Stromal cell of bone marrow (primary cell): ENCODE data around the gene PPP2R2B.

Experiments
- DNase-seq: peaks from one replicate; pipeline ENCODE4 v3.0.0-alpha.2; 2012; ENCODE audit warnings: low read depth

Gene PPP2R2B

GRCh38 chr5:146888351-146888978, 9.9 kb upstream of the PPP2R2B start:
- DNase-seq = no peak

- DNase-seq = no peak
These were observed 5.6 kb upstream of the PPP2R2B start for GRCh38 chr5:146884066-146884626.

- DNase-seq = no peak
These were observed 5.0 kb upstream of the PPP2R2B start for GRCh38 chr5:146883511-146883910.

GRCh38 chr5:146880966-146881365, 2.4 kb upstream of the PPP2R2B start:
- DNase-seq = no peak

- no peak for DNase-seq
These were observed 628 bp downstream of the PPP2R2B start for GRCh38 chr5:146877783-146878475.

- DNase-seq = no peak
These were observed 1.3 kb downstream of the PPP2R2B start for GRCh38 chr5:146877178-146877681.

GRCh38 chr5:146873186-146873917, 5.2 kb downstream of the PPP2R2B start:
- DNase-seq = no peak

GRCh38 chr5:146872188-146872587, 6.4 kb downstream of the PPP2R2B start:
- no peak for DNase-seq

- no peak for DNase-seq
These were observed 10.4 kb downstream of the PPP2R2B start for GRCh38 chr5:146867996-146868708.

- no peak for DNase-seq
These were observed 12.3 kb downstream of the PPP2R2B start for GRCh38 chr5:146866263-146866662.

GRCh38 chr5:146862641-146863040, 15.9 kb downstream of the PPP2R2B start:
- no peak for DNase-seq

- no peak for DNase-seq
These were observed 18.2 kb downstream of the PPP2R2B start for GRCh38 chr5:146860213-146860893.

- no peak for DNase-seq
These were observed 26.5 kb downstream of the PPP2R2B start for GRCh38 chr5:146852089-146852488.

GRCh38 chr5:146851133-146851532, 27.4 kb downstream of the PPP2R2B start:
- DNase-seq = no peak

GRCh38 chr5:146849694-146850303, 28.8 kb downstream of the PPP2R2B start:
- DNase-seq = no peak

- no peak for DNase-seq
These were observed 30.4 kb downstream of the PPP2R2B start for GRCh38 chr5:146848133-146848532.

GRCh38 chr5:146840016-146840415, 38.5 kb downstream of the PPP2R2B start:
- DNase-seq = no peak

GRCh38 chr5:146836226-146836842, 42.2 kb downstream of the PPP2R2B start:
- DNase-seq = no peak

- DNase-seq = no peak
These were observed 45.4 kb downstream of the PPP2R2B start for GRCh38 chr5:146832985-146833732.

GRCh38 chr5:146828385-146828784, 50.2 kb downstream of the PPP2R2B start:
- DNase-seq = no peak
